GM21390 (cell line): ENCODE data around the gene NCKAP5.
"Not testable (repeated sequence)": the region's sequence is repeated elsewhere in the genome, so short reads cannot be mapped to it uniquely, and the experiment has no call there.

Experiments
- ATAC-seq: cut with Tn5 transposase; IDR thresholded peaks from one replicate; pipeline ENCODE4 v1.9.1; 2021; ENCODE audit not compliant: unreplicated experiment

The NCKAP5 gene

DNA sequence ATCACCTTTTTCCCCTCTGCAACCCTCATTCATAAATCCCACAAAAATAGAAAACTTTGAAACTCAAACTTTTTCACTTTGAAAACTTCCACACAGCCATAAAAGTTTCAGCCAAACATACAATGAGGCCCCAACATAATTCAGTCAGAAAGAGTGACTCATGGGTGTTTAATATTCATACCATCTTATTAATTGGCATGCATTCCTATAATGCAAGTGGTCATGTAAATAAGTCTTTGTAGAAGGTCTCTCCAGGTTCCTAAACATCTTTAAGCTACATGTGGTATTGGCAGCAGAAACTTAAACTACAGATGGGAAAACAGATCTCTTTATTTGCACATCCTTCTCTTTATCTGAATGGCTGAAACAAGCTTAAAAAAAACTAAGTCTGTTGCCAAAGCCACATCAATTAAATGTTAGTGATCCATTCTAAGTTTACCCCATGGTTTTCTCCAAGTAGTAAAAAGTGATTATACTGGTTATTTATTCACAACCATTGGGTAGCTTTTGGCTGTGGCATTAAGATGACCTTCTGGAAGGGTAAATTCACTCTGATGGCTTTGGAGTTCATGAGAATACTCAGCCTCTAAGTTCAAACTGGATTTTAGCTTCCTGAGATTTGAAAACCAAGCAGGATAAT lies 828.1 kb downstream of the NCKAP5 start:
- no peak for ATAC-seq

DNA sequence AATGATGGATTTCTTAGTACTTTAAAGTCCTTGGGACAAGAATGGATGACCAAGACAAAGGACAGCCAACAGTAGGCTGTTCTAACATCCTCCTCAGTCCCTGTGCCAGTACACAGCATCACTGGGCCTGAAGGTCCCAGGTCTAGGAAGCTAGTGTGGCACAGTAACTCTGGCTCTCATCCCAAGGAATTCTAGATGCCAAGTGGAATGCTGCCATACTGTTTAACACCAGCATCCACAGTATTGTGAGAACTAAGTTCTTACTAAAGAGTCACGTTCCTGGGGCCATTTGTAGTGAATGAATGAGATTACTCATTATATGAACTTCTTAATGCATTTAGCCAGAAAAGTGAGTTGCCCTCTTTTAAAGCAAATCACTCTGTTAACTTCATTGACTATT lies 830.0 kb downstream of the NCKAP5 start:
- ATAC-seq: no peak

DNA sequence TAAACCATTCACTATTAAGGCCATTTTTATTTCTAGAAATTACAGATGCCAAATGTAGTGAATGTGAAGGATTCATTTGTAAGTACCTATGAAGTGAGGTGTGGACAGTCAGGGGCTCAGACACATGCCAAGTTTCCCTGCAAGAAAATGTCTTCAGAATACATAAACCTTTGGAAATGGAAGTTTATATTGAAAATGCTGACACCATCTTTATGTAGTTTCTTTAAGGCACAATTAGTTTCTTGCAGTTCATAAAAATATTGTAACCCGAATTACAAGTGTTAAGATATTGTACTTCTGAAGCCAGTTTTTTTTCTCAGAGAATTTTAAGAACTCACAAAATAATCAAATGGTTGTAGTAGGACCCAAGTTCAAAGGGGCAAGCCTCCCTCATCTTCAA lies 832.2 kb downstream of the NCKAP5 start:
- ATAC-seq: no peak

DNA sequence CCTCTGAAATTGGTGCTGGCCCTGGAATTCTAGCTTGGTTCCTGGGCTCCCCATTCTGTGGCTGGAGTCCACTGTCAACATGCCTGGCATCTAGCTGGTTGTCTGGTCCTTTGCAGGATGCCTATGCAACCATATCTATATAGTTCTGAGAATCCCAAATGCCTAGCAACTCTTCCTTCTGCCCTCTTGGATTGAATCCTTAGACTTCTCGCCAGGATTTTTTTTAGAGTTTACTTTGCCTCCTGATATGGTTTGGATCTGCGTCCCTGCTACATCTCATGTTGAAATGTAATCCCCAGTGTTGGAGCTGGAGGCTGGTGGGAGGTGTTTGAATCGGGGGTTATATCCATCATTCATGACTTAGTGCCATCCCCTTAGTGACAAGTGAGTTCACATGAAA lies 833.3 kb downstream of the NCKAP5 start:
- no peak for ATAC-seq

DNA sequence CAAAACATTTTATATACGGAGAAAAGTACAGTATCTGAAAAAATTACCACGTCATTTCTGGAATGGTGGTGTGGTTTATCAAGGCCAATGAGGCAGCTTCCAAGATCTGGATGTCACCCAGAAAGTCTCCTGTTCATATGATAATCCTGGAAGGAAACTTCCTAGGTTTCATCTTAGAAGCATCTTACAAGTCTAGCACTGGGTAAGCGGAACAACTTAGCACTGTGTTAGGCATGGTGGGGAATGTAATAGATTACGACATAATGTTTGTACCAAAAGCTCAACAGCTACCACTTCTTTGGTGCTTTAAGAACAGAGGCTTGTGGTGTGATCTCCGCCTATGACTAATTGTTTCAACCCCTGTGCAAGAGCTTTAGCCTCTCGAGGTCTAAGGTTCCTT lies 835.2 kb downstream of the NCKAP5 start:
- no peak for ATAC-seq

DNA sequence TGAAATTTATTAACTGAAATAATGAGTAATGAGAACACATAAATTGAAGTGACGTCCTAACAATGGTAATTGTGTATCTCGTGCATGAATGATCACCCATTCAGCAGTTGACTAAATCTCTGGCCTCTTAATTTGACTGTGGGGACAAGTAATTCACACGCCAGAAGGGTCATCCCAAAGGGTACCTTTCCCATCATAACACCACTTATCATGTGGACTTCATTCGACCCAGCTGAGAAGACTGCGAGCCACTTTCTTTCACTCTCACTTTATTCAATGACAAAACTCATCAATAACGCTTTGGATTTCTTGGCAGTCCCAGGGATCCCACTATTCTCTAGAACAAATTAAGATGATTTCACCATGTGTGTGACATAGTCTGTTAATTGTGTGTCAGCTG lies 835.6 kb downstream of the NCKAP5 start:
- ATAC-seq: no peak

DNA sequence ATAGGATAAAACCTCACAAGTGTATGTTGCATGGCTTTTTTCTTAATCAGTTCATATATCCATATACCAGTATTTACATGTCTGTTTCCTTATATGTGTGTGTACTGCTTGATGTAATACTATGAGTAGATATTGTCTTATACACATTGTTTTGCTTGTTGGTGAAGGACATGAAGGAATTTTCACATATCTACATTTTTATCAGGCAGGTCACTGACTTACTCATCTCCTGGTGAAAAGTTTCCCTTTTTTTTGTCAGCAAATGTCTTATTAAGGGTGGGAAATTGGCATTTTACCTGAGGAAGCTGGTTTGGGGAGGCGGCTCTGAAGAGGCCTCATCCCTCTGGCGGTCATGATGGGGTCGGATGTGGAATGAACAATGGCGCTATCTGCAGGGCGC lies 836.8 kb downstream of the NCKAP5 start:
- ATAC-seq: no peak

DNA sequence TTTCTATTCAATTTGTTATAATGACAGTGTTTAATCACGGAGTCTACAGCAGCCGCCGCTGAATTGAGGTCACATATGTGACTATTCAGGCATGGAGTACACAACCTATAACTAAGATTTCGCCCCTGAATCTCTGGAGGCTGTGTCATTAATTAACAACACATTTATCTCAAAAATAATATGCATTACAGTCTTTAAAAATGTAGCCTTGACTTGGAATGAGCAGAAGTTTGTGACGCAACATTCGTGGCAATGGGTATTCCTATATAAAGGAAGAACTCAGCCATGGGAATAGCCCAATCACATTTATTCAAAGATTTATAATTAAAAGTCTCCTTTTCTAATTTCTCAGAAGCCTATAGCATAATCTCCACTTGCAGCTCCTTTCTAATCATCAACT lies 837.7 kb downstream of the NCKAP5 start:
- no peak for ATAC-seq

DNA sequence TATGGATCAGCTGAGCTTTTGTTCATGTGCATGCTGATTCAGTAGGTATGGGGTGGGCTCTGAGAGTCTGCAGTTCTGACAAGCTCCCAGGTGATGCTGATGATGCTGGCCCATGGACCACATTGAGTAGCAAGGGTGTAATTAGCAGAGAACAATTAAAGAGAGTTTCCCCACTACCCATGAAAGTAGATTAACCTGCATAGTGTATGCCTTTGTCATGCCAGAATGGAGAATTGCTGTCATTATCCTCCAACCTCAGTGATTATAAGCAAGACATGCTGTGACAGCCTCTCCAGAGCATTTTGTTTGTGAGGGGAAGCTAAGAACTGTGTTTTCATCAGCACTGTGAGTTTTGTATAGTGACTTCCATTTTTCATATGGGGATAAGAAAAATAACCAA lies 838.7 kb downstream of the NCKAP5 start:
- no peak for ATAC-seq

DNA sequence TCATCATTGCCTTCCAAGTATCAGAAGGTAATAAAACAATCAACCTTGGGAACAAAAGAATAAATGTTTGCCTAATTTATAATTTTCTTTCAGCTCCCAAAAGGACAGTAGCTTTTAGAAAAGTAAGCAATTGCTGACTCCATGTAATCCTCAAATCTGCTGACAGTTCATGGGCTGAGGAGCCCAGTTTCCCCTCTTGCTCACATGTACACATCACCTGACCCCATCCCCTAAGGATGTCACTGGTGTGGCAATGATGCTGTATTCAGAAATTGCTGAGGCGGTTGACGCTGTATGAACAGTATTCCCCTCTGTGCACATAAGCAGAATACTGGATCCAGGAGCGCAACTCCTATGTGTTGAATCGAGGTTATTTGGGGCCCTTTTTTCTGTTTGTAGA lies 842.1 kb downstream of the NCKAP5 start:
- ATAC-seq: no peak

DNA sequence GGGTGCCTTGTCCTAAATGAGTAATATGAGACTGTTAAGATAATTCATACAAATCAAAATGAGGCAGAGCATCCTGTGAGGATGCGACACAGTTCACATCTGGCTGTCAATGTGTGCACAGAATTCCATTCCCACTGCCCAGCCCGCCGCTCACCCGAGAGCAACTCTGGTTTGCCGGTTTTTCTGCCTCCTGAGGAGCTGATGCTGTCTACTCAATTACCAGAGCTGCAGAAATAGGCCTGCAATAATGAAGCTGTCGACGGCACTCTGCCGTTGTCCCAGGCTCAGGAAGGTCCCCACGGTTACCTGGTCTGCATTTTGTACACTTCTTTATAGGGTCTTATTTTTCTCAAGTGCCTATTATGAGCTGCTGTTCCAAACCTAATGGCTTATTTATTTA lies 842.5 kb downstream of the NCKAP5 start:
- ATAC-seq: no peak

DNA sequence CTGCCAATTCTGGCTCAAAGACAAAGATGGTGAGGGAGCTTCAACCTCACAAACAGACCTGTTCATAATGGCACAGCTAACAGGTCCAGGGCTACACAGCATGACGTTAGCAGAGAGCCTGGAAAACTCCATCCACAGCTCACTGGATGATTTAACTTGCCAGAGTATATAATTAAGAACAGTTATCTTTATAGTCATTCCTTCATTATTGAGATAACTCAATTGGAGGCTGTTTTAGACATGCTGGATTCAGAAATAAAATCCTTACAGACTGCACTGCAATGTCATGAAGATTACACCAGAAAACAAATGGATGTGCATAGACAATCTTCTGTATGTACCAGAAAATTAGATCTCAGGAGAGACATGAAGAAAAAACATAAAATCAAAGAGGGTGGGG lies 843.1 kb downstream of the NCKAP5 start:
- ATAC-seq: no peak

DNA sequence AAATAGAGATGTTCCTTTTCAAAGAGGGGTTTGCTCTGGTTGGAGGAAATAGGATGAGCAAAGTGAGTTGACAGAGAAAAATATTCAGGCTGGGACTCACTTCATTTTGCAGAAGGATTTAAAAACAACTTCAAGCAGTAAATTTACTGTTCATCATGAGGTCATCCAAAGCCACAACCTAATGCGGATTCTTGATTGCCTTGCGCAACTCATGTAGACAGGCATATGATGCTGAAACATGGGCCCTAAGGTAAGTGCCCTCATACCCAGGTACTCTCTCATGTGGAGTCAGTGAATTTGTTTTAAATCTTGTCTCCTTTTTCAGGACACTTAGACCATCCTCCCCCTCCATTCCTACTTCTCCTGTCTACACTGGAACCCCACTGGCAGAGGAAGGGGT lies 846.3 kb downstream of the NCKAP5 start:
- no peak for ATAC-seq

DNA sequence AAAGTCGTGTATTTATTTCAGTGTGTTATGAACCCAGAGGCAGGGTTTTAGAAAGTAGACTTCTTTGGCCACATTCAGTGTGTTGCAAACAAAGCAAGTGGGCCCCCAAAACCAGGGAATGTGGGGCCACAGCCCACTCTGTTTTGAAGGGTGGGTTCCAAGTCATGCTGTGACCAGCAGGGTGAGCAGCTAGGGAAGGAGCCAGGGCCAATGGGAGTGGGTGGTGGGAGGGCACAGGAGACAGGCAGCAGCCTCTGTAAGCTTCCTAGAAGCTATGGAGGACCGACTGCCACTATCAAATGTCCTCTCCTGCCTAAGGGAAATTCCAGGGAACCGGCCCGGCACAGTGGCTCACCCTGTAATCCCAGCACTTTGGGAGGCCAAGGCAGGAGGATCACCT lies 847.9 kb downstream of the NCKAP5 start:
- no peak for ATAC-seq

DNA sequence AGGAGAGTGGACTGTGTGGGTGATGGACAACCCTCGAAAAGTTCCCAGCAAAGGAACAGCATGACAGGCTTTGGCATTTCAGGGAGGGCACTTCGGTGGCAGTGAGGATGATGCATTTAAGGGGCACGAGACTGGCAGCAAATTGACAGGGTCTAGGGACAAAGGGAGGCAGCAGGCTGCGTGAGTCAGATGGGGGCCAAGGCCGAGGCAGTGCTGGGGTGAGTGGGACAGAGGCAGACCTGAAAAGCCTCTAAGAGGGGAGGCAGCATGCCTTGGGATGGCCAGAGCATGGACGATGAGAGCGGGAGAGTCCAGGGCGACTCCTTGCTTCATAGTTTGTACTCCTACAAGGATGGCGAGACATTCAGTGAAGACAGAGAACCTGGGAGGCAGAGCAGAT lies 848.8 kb downstream of the NCKAP5 start:
- ATAC-seq: no peak

DNA sequence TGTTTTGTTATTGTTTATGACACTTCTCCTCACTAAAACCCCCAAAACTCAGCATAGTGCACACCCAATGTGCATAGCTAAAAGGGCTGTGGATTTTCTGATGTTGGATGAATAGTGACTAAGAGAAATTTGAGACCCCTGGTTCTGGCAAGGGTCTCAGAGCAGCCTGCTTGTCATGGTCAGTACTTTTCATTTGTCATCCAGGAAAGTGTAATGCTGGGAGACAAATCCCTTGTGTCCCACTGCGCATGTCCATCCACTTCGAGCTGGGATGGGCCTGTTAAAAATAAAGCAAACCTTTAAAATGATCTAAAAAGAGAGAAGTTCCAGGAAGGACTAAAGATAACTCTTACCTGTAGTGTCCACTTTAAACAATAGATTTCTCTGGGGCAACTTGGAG lies 851.3 kb downstream of the NCKAP5 start:
- ATAC-seq: no peak

DNA sequence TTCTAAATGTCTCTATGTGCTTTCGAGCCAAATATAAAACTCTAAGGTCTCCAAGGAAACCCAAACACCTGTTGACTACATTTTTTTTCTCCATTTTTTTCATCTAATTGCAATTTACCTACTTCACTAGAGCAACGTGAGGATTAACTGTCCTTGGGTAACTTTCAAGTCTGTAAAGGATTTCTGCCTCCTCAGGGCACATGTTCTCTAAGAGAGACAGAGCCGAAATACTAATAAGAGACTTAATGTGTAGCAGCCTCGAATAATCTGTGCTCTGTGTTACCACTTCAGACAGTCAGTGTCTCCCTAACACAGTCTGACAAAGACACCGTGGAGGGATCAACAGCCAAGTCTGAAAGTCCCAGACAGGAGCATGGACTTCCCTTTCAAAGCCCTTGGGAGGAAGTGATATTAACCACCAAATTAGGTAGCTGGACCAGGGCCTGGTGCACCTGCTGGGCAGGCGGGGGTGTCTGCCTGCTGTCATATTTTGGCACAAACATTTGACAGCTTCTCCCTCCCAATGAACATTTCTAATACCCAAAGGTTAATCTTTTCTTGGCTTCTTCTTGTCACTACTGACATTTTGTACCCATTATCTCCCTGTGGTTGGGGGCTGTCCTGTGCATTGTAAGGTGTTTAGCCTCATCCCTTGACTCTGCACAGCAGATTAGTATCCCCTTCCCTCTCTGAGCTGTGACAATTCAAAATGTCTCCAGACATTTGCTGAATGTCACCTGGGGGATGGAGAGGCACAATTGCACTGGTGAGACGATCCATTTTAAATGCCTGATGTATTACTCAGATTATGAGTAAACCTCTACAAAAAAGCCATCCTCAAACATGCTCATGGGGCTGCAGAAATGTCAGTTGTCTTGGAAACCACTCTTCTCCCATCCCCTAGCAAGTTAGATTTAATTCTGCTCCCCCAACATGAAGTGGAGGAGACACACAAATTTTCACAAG lies 852.6 kb downstream of the NCKAP5 start:
- ATAC-seq: peak; percentile 58

DNA sequence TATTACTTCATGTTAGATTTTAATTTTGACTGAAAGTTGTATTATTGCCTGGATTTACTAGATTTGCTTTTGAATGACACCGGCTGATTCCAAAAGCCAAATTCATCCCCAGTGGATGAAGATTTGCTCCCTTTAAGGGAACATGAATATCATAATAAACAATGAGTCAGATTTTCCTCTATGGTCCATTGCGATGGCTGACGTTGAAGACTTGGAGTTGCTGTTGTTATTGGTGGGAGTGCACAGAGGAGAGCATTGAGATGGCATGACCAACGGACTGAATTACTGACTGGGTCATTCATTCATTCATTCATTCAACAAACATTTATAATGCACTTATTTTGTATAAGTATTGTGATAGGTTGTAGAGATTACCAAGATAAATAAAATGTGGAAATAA lies 864.9 kb downstream of the NCKAP5 start:
- no peak for ATAC-seq

DNA sequence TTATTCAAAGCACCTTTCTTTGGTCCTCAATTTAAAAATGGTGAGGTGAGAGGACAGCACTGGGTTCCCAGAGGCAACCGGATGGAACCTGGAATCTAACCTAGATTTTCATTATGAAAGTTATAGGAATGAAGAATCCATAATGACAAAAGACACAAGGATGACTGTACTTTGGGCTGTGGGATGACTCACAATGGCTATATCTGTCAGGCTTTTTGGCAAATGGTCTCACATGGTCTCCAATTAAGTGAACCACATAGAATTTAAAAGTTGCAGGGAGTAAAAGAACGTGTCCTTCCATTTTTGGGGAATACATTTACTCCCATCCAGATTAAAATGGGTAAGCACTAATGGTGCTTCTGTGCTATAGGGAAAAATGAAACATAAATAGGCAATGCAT lies 866.5 kb downstream of the NCKAP5 start:
- ATAC-seq: no peak

DNA sequence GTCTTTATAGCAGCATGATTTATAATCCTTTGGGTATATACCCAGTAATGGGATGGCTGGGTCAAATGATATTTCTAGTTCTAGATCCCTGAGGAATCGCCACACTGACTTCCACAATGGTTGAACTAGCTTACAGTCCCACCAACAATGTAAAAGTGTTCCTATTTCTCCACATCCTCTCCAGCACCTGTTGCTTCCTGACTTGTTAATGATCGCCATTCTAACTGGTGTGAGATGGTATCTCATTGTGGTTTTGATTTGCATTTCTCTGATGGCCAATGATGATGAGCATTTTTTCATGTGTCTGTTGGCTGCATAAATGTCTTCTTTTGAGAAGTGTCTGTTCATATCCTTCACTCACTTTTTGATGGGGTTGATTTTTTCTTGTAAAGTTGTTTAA lies 868.5 kb downstream of the NCKAP5 start:
- ATAC-seq: not testable (repeated sequence)

DNA sequence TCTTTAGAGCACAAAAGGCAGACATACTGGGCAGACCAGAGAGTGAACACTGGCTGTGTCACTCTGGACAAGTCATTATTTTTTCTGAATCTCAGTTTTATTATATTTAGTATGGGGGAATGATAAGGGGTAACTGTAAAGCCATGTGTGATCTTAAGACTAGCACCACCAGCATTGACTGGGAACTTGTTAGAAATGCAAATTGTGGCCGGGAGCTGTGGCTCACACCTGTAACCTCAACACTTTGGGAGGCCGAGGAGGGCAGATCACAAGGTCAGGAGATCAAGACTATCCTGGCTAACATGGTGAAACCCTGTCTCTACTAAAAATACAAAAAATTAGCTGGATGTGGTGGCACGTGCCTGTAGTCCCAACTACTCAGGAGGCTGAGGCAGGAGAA lies 869.9 kb downstream of the NCKAP5 start:
- not testable (repeated sequence) for ATAC-seq

DNA sequence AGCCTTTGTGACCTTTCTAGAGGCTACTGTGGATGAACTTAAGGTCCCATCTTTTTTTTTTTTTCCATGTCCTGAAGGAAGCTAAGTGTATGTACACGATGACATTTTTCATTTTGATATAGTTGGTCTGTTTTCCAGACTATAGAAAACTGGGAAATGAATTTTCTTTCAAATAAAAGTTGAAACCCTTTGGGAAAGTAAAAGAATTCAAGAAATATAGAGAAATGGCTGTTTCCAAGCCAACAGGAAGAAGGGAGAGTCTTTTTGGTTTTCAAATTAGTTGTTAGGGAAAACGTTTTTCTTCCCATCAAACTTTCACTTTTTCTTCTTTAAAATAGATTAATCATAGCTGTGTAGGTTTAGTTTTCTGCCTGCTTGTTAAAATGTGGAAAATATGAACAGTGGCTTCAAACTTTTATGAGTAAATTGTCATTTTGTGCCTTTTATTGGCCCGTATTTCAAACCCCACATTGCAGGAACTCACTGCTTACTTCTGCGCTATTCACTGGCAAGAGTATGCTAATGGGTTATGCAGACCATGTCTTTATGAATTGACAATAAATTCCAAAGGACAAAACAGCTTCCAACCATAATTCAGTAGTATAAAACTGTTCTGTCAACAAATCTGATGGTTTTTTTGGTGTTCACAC lies 870.6 kb downstream of the NCKAP5 start:
- ATAC-seq: no peak
